NT2/D1 (cell line): Measurements from ENCODE around the gene PRDM11.

Experiments used
- SUZ12 ChIP-seq: IDR thresholded peaks from 2 replicates; pipeline ENCODE4 v1.6.1; 2011; ENCODE audit not compliant: insufficient read length, insufficient read depth; ENCODE audit errors: extremely low read depth
- YY1 ChIP-seq: IDR thresholded peaks from 2 replicates; pipeline ENCODE4 v1.6.1; 2011; ENCODE audit not compliant: insufficient read length, insufficient read depth
- ZNF274 ChIP-seq: IDR thresholded peaks from 2 replicates; pipeline ENCODE4 v1.6.1; 2011; ENCODE audit warnings: mild to moderate bottlenecking, low read depth, low read length

- TF ChIP-seq YY1 (no peak), SUZ12 (no peak), ZNF274 (no peak)
Observed at GRCh38 chr11:45156741-45157140, 10.3 kb downstream of the PRDM11 start.
